ENCODE results near the gene MAD1L1. TPM values are rescaled to one million over a fixed set of nuclear protein-coding genes. Genes with fewer than 3 reads are reported as not detected.

Gene MAD1L1
- total RNA-seq, 2 experiments from 2014 or later, result 40.0 to 44.7 TPM

DNA sequence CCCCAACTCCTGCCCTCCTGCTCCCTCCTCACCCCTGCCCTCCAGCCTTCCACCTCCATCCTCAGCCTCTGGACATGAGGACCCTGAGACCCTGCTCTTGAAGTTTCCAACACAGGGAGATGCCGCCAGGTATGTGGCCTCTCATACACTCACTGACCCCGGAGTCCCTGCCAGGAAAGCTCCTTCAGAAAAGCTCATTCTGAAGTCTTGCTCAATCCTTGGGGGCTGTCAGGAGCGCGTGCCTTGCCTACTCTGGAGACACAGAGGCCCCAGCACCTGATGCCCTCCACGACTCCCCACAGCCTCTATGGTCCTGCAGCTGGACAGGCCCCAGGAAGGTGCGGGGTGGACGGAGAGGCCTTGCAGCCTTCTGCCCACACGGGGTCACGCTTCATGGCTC is 20.3 kb upstream of the MAD1L1 start:
- no peaks in the 10 kb centered on the region for H3K9me3 Mint-ChIP-seq
- CTCF ChIA-PET, result no interaction called here
- H3K4me1 Mint-ChIP-seq (ENCODE audit: low read depth), result peaks cover 25% of the 10 kb centered on the region
- H3K36me3 Mint-ChIP-seq (ENCODE audit: low read depth), result peaks cover 16% of the 10 kb centered on the region
- no peak overlapping the region for H3K27ac Mint-ChIP-seq
- TF ChIP-seq, protein P1, sequence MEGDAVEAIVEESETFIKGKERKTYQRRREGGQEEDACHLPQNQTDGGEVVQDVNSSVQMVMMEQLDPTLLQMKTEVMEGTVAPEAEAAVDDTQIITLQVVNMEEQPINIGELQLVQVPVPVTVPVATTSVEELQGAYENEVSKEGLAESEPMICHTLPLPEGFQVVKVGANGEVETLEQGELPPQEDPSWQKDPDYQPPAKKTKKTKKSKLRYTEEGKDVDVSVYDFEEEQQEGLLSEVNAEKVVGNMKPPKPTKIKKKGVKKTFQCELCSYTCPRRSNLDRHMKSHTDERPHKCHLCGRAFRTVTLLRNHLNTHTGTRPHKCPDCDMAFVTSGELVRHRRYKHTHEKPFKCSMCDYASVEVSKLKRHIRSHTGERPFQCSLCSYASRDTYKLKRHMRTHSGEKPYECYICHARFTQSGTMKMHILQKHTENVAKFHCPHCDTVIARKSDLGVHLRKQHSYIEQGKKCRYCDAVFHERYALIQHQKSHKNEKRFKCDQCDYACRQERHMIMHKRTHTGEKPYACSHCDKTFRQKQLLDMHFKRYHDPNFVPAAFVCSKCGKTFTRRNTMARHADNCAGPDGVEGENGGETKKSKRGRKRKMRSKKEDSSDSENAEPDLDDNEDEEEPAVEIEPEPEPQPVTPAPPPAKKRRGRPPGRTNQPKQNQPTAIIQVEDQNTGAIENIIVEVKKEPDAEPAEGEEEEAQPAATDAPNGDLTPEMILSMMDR (IDR thresholded peaks at IDR 0.05), result no peak
- H3K27me3 Mint-ChIP-seq, result no peaks in the 10 kb centered on the region
- intact Hi-C loops (cut with micrococcal nuclease), result no loop called here
- ATAC-seq (no peak), DNase-seq (no peak)
- H3K4me3 Mint-ChIP-seq, result no peak overlapping the region
- POLR2A ChIA-PET, result interaction anchor here (1.8 kb wide), 1 partner anchor 8 kb away, joined by 4 read pairs; no protein-coding TSS in a partner anchor

DNA sequence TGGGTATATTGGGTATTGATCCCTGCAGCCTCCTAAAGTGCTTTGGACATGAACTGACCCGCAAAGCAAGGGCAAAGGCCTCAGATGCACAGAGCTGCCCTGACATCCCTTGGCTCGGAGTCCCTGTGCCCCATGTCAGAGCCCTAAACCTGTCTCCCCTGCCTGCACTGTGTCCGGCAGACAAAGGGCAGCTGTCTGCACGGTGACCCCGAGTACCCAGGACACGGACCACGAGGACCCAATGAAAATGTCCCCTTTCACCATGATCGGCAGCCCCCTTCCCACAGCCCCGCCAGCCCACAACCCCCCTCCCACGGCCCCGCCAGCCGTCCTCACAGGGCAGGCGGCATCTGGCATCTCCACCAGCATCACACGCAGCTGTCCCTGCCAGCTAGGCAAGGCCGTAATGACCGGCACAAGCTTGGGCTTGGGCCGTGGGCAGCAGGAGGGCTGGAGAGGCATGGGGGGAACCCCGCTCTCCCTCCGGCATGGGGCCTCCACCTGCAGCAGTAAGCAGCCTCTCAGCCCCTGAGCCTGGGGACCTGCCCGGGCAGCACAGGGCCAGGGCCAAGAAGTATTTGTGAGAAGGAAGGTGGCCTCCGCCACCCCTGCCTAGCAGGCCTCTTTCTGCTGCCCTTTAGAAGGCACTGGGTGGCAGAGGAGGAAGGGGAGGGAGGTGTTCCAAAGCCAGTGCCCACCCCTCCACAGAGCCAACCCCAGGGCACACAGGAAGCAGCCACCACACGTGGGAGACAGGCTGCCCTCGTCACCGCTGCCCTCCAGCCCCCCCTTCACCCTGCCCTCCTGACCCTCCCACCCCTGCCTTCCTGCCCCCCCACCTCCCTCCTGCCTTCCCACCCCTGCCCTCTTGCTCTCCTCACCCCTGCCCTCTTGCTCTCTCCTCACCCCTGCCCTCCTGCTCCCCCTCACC is 19.4 kb upstream of the MAD1L1 start:
- peaks cover 25% of the 10 kb centered on the region for H3K4me1 Mint-ChIP-seq (ENCODE audit: low read depth)
- H3K27ac Mint-ChIP-seq, result peak overlapping the region; percentile 34
- H3K36me3 Mint-ChIP-seq (ENCODE audit: low read depth), result peaks cover 16% of the 10 kb centered on the region
- TF ChIP-seq, protein P1 (IDR thresholded peaks at IDR 0.05), result no peak
- DNase-seq (peak; percentile 55), ATAC-seq (peak; percentile 73)
- no peaks in the 10 kb centered on the region for H3K9me3 Mint-ChIP-seq
- intact Hi-C loops (cut with micrococcal nuclease), result no loop called here
- ChIA-PET CTCF (no interaction called here), POLR2A (interaction anchor here (0.7 to 1.3 kb wide), 2 partner anchors 10 to 102 kb away, joined by 4 read pairs; partner anchors contain the start of genes EIF3B, MRM2 and NUDT1)
- H3K4me3 Mint-ChIP-seq, result no peak overlapping the region
- H3K27me3 Mint-ChIP-seq, result no peaks in the 10 kb centered on the region

DNA sequence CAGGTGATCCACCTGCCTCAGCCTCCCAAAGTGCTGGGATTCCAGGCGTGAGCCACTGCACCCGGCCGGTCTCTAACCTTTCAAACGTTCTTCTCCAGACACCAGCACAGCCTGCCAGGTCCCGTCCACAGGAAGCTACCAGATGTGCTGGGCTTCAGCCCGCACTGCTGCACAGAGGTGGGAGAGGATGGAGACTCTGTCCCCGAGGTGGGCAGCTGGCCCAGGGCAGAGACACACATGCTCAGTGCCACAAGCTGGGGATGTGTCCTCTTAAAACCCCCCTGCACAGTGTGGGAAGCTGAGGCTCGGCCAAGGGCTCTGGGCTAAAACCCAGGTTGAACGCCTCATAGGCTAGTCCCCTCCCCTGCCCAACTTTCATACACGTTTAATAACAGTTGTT is 18.6 kb upstream of the MAD1L1 start:
- TF ChIP-seq, protein P1 (IDR thresholded peaks at IDR 0.05), result no peak
- no peaks in the 10 kb centered on the region for H3K27me3 Mint-ChIP-seq
- CTCF ChIA-PET, result no interaction called here
- peaks cover 25% of the 10 kb centered on the region for H3K4me1 Mint-ChIP-seq (ENCODE audit: low read depth)
- H3K27ac Mint-ChIP-seq, result no peak overlapping the region
- ATAC-seq (no peak), DNase-seq (no peak)
- peaks cover 16% of the 10 kb centered on the region for H3K36me3 Mint-ChIP-seq (ENCODE audit: low read depth)
- H3K9me3 Mint-ChIP-seq, result no peaks in the 10 kb centered on the region
- H3K4me3 Mint-ChIP-seq, result no peak overlapping the region
- POLR2A ChIA-PET, result interaction anchor here (0.7 to 1.3 kb wide), 2 partner anchors 9 to 103 kb away, joined by 4 read pairs; partner anchors contain the start of genes EIF3B, MRM2 and NUDT1
- intact Hi-C loops (cut with micrococcal nuclease), result no loop called here

DNA sequence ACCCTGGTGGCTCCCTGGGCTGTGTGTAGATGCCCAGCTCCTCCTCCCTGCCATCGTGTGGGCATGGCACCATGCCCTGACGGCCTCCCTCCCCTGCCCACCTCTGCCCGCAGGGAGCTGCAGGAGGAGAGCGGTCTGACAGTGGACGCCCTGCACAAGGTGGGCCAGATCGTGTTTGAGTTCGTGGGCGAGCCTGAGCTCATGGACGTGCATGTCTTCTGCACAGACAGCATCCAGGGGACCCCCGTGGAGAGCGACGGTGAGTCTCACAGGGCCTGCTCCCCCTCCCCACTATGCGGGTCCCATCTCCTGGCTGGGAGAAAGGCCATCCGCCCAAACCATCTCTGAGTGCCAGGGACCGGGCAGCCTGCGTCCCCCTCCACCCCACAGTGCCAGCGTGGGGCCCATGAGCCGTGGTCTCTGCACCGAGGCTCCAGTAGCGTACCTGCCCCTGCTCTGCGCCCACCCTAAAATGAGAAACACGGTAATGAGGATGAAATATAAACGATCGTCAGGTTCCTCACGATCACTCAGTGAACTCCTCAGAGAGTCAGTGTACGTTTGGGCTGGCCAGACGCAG is 17.1 kb upstream of the MAD1L1 start:
- Mint-ChIP-seq H3K4me3 (no peak overlapping the region), H3K4me1 (ENCODE audit: low read depth) (peaks cover 24% of the 10 kb centered on the region), H3K36me3 (ENCODE audit: low read depth) (peaks cover 18% of the 10 kb centered on the region), H3K9me3 (no peaks in the 10 kb centered on the region), H3K27ac (no peak overlapping the region), H3K27me3 (no peaks in the 10 kb centered on the region)
- TF ChIP-seq, protein P1 (IDR thresholded peaks at IDR 0.05), result no peak
- ChIA-PET POLR2A (interaction anchor here (0.6 kb wide), 1 partner anchor 42 kb away, joined by 5 read pairs; no protein-coding TSS in a partner anchor), CTCF (interaction anchor here (2.9 kb wide), 1 partner anchor 98 kb away, joined by 13 read pairs; no protein-coding TSS in a partner anchor)
- ATAC-seq (no peak), DNase-seq (no peak)
- intact Hi-C loops (cut with micrococcal nuclease), result no loop called here

Measured in activated CD8-positive, alpha-beta T cell treated with anti-CD3 and anti-CD28 coated beads for 36 hours (primary cell).